Measurements from ENCODE around the gene SSB.

DNA sequence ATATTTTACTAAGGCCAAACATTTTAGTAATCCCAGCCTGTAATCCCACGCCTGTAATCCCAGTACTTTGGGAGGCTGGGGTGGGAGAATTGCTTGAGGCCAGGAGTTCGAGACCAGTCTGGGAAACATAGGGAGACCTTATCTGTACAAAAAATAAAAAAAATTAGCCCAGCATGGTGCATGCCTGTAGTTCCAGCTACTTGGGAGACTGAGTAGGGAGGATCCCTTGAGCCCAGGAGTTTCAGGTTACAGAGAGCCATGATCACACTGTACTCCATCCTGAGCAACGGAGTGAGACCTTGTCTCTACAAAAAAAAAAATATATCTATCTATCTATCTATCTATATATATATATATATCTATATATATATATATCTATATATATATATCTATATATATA is 45.9 kb upstream of the SSB start:
- TF ChIP-seq POLR2A (IDR thresholded peaks at IDR 0.05): no peak
- TF ChIP-seq, protein P1, sequence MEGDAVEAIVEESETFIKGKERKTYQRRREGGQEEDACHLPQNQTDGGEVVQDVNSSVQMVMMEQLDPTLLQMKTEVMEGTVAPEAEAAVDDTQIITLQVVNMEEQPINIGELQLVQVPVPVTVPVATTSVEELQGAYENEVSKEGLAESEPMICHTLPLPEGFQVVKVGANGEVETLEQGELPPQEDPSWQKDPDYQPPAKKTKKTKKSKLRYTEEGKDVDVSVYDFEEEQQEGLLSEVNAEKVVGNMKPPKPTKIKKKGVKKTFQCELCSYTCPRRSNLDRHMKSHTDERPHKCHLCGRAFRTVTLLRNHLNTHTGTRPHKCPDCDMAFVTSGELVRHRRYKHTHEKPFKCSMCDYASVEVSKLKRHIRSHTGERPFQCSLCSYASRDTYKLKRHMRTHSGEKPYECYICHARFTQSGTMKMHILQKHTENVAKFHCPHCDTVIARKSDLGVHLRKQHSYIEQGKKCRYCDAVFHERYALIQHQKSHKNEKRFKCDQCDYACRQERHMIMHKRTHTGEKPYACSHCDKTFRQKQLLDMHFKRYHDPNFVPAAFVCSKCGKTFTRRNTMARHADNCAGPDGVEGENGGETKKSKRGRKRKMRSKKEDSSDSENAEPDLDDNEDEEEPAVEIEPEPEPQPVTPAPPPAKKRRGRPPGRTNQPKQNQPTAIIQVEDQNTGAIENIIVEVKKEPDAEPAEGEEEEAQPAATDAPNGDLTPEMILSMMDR (IDR thresholded peaks at IDR 0.05 in 4 of 5, conservative IDR thresholded peaks at IDR 0.05 in 1 of 5): no peak
